Type B pancreatic cell (in vitro differentiated cells): ENCODE measurements around the gene SGMS1. TPM values are rescaled to one million over a fixed set of nuclear protein-coding genes. Genes with fewer than 3 reads are reported as not detected.
A peak's percentile ranks its signal among the peaks of the same experiment; 100 is the strongest.

Experiments
- DNase-seq: peaks from one replicate; pipeline ENCODE4 v3.0.0; 2021; ENCODE audit warnings: mixed read lengths; ENCODE audit not compliant: unreplicated experiment; ENCODE audit errors: extremely low spot score
- H3K27ac Mint-ChIP-seq: 2 replicates; pipeline ENCODE4 v1.8.0; 2021; ENCODE audit warnings: mild to moderate bottlenecking, mixed read lengths
- H3K27me3 Mint-ChIP-seq: 2 replicates; pipeline ENCODE4 v1.8.0; 2021; ENCODE audit warnings: mixed read lengths
- H3K36me3 Mint-ChIP-seq: 2 replicates; pipeline ENCODE4 v1.8.0; 2021; ENCODE audit warnings: mixed read lengths
- H3K4me1 Mint-ChIP-seq: one replicate; pipeline ENCODE4 v1.8.0; 2021; ENCODE audit warnings: mixed read lengths; ENCODE audit not compliant: unreplicated experiment
- H3K4me3 Mint-ChIP-seq: 2 replicates; pipeline ENCODE4 v1.8.0; 2021; ENCODE audit warnings: mild to moderate bottlenecking, mixed read lengths
- H3K9me3 Mint-ChIP-seq: 2 replicates; pipeline ENCODE4 v1.8.0; 2021; ENCODE audit warnings: mixed read lengths
- total RNA-seq: library from RNA; stranded (reverse); gene quantifications from 2 replicates; pipeline ENCODE4 v1.2.1, GENCODE V29; 2021; ENCODE audit warnings: low replicate concordance
- TF ChIP-seq, protein P1 (sequence below): fragments of 200-600 bp; sonication (generic); conservative IDR thresholded peaks from 2 replicates; pipeline ENCODE4 v1.5.0; 2021; ENCODE audit warnings: antibody characterized with exemption, mild to moderate bottlenecking

Gene SGMS1
- total RNA-seq, 1 donor from 2014 or later: 15.1 TPM

DNA sequence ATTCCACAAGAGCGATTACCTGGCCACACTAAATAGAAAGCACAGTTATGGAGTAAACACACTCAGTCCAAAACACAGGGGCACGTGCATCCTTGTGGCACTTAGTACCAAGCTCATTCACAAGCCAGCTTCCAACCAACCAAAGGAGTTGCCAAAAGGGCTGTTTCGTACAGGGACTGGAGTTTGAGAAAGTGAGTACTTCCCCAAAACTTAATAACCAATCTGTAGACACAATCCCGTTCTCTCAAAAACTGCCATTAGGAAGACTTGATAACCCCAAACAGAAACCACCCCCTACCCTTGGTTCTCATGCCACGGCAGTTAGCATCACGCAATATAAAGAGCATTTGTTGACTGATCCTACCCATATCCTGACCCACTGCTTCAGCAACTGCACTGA is 206.3 kb downstream of the SGMS1 start:
- Mint-ChIP-seq H3K4me3 (peak overlapping the region; percentile 90), H3K4me1 (peaks cover 10% of the 10 kb centered on the region), H3K36me3 (no peaks in the 10 kb centered on the region), H3K27ac (peak overlapping the region; percentile 91), H3K27me3 (peaks cover 10% of the 10 kb centered on the region), H3K9me3 (no peaks in the 10 kb centered on the region)
- no peak for DNase-seq
- TF ChIP-seq, protein P1, sequence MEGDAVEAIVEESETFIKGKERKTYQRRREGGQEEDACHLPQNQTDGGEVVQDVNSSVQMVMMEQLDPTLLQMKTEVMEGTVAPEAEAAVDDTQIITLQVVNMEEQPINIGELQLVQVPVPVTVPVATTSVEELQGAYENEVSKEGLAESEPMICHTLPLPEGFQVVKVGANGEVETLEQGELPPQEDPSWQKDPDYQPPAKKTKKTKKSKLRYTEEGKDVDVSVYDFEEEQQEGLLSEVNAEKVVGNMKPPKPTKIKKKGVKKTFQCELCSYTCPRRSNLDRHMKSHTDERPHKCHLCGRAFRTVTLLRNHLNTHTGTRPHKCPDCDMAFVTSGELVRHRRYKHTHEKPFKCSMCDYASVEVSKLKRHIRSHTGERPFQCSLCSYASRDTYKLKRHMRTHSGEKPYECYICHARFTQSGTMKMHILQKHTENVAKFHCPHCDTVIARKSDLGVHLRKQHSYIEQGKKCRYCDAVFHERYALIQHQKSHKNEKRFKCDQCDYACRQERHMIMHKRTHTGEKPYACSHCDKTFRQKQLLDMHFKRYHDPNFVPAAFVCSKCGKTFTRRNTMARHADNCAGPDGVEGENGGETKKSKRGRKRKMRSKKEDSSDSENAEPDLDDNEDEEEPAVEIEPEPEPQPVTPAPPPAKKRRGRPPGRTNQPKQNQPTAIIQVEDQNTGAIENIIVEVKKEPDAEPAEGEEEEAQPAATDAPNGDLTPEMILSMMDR: no peak

DNA sequence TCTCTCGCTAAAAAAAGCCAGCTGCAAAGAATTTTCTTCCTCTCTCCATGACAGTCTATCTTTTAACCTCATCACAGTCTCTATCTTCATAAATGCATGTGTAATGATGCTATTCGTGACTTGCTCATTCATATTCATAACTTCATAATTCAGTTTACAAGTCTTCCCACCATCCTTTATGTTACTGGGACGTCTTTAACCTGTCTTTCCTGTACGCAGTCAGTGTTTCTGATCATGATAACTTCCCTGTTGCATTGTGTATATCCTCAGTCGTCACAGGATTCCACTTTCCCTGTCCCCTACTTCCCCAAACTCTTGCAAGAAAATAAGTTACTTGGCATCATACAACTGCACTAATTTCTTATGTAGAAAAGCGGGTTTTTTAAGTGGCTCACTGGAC is 206.9 kb downstream of the SGMS1 start:
- Mint-ChIP-seq H3K4me1 (peaks cover 10% of the 10 kb centered on the region), H3K27me3 (peaks cover 10% of the 10 kb centered on the region), H3K4me3 (peak overlapping the region; percentile 68), H3K36me3 (no peaks in the 10 kb centered on the region), H3K9me3 (no peaks in the 10 kb centered on the region), H3K27ac (no peak overlapping the region)
- no peak for DNase-seq
- TF ChIP-seq, protein P1: no peak

DNA sequence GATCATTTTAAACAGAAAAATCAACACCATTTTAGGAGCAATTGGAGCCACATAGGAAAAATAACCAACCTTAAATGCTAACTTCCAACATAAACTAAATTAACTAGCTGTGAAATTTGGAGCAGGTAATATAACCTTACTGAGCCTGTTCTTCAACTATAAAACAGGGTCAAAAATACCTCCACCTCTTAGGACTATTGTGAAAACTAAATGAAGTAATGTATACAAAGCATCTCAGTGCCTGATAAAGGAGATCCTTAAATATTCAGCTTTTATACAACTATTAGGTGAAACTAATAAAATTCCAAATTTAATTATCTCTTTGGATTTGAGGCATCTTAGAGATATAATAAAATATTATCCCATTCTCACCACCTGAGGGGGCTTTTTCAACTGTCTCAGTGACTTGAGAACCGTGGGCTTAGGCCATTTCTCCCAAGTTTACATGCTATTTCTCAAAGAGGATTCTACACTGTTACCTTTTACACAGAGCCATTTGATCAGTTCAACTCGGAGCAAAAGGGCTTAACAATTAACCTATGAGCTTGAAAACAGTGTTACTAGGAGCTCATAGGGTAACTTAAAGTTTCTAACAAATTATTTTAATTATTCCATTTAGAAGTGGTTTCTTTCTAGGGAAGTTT is 207.5 kb downstream of the SGMS1 start:
- no peak for DNase-seq
- Mint-ChIP-seq H3K4me1 (peaks cover 10% of the 10 kb centered on the region), H3K4me3 (peak overlapping the region; percentile 48), H3K27me3 (peaks cover 10% of the 10 kb centered on the region), H3K36me3 (no peaks in the 10 kb centered on the region), H3K9me3 (no peaks in the 10 kb centered on the region), H3K27ac (no peak overlapping the region)
- TF ChIP-seq, protein P1: peak; percentile 14

DNA sequence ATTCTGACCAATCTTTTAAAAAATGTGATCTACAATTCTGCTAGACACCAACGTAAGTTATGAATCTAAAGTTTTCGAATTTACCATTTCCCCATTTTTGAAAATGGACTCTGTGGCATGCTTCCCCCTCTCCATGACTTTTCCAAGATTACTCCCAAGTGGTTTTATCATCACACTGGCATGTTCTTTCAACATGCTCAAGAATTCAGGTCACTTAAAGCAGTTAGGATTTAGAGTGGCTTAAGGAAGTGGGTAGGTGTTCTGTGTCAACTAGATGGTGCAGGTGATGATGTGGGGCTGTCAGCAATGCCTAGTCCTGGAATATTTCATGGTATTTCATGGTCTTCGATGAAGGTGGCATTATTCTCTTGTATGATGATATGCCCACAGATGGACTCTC is 208.5 kb downstream of the SGMS1 start:
- TF ChIP-seq, protein P1: no peak
- H3K27ac Mint-ChIP-seq: no peak overlapping the region
- H3K27me3 Mint-ChIP-seq: peaks cover 10% of the 10 kb centered on the region
- no peaks in the 10 kb centered on the region for H3K36me3 Mint-ChIP-seq
- peaks cover 10% of the 10 kb centered on the region for H3K4me1 Mint-ChIP-seq
- no peaks in the 10 kb centered on the region for H3K9me3 Mint-ChIP-seq
- H3K4me3 Mint-ChIP-seq: no peak overlapping the region
- no peak for DNase-seq

DNA sequence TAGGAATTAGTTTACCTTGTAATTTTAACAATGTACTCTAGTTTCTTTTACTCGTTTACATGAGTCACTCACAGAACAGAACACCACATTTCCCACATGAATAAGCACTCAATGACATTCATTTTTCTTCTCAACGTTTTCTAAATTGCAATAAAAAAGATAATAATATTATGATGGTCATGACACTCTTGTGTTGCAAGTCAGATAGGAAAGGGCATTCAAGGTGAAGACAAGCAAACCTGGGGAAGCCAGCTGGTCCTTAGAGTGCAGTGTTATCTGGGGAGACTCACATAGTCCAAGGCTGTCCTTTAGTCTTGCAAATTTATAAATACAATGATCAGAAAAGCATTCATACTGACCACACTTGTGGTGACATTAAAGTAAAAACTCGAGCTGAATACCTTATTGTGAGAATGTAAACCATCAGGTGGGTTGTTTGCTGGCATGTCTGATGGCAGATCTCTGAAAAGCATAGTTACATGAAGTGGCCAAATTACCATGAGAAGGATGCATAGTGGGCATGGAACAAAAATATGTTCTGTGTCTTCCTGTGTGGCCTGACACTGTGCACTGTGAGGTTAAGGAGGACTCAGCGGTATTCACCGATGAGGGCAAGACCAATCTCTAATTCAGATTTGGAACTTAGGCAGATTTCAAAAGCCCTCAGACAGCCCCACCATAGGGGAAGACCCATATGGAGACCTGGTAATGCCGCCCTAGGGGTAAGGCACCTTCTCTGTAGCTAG is 213.5 kb downstream of the SGMS1 start:
- H3K4me3 Mint-ChIP-seq: no peak overlapping the region
- H3K9me3 Mint-ChIP-seq: no peaks in the 10 kb centered on the region
- H3K27ac Mint-ChIP-seq: peak overlapping the region; percentile 13
- no peaks in the 10 kb centered on the region for H3K36me3 Mint-ChIP-seq
- TF ChIP-seq, protein P1: no peak
- H3K4me1 Mint-ChIP-seq: peaks cover 6% of the 10 kb centered on the region
- DNase-seq: no peak
- H3K27me3 Mint-ChIP-seq: no peaks in the 10 kb centered on the region
